ENCODE results near the gene QPCTL.
A peak's percentile ranks its signal among the peaks of the same experiment; 100 is the strongest.

Gene QPCTL

DNA sequence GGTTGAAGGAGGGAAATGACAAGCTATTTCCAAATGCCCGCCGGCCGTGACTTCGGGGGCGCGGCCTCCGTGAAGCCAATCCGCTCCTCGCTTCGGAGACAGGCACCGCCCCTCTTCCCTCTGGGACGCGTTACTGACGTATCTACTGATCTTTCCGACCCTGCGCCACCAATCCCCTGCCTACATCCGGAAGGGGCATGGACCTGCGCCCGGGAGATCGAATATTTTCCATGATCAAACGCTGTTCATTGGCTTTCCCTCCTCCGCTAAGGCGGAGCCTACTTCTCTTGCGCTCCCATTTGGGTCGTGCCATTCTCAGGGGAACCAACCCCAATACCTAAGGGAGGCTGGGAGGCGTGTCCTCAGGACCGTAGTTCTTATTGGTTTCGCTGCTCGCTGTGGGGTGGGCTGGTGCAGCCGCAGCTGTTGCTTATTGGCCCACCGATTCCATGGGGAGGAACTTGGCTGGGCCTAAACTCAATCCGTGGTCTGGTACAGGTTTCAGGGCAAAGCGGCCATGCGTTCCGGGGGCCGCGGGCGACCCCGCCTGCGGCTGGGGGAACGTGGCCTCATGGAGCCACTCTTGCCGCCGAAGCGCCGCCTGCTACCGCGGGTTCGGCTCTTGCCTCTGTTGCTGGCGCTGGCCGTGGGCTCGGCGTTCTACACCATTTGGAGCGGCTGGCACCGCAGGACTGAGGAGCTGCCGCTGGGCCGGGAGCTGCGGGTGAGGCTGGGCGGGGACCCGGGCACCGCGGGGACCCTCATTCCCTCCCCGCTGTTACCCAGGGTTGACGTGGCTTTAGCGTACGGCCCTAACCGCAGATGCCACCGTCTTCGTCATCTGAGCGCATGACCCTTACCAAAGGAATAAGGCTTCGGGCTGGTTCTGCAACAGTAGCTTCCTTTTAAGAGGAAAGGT is at the start of gene QPCTL:
Gene QPCTL, plus strand, starts transcription at position 480 of the 919 bp plus-strand sequence. Its CDS starts 38 bp downstream, at position 518.
- peak; percentile 97 for DNase-seq (ENCODE audit: low spot score)

GRCh38 chr19:45643024-45643926 is 49.2 kb upstream of the QPCTL start:
- DNase-seq (ENCODE audit: low spot score) = peak; percentile 88

DNA sequence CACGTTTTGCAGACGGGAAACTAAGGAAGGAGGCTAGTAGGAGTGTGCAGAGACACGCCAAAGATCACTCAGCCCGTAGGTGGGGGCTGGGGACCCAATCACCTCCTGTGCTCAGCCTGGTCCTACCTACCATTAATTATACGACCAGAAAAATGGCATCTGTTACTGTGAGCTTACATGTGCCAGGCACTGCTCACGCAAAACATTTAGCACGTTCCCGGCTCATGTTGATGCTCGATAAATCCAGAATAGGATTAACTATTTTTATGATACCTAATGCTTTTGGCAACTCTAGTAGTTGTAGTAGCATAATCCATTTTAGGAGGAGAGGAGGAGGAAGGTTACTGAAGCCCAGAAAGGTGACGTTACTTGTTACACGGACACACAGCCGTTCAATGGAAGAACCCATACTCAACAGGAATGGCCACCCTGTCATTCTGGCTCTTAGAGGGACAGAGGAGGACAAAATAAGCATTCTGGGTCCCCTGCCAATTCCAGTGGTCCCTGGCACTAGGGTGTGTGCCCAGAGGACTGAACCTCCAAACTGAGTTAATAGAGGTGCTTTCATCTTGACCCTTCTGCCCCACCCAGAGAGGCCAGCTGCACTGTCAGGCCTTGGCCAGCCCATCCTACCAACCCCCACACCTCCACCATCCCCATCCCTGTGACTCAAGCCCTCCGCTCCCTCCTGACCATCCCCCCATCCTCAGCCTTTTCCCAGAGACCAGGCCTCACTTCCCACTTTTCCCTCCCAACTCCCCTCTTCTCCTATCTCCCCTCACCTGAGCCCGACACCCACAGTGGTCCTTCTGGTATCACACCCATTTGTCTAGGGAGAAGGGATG is 48.3 kb upstream of the QPCTL start:
- no peak for DNase-seq (ENCODE audit: low spot score)

DNA sequence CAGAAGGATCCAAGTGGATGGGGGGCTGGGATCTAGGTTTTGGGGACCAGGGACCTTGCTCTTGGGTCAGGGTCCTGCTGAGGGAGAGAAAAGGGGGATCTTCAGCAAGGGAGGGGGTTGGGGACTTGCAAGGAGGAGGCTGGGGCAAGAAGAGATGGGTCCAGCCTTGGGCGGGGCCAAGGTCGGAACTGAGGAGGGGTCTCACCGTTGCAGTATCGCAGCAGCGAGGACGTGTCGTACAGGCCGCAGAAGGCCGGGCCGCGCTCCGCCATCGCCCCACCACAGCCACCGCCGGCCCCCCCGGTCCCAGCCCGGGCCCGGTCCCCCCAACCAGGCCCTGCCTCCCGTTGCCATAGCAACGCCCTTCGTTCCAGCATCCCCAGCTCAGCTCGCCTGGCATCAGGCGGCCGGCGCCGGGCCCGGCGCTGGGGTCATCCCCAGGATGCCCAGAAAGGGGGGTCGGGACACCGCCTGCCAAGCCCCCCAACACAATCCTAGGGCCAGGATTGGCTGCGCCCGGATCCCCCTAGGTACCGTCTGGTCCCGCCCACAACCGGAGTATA is 47.3 kb upstream of the QPCTL start:
- DNase-seq (ENCODE audit: low spot score) = no peak

DNA sequence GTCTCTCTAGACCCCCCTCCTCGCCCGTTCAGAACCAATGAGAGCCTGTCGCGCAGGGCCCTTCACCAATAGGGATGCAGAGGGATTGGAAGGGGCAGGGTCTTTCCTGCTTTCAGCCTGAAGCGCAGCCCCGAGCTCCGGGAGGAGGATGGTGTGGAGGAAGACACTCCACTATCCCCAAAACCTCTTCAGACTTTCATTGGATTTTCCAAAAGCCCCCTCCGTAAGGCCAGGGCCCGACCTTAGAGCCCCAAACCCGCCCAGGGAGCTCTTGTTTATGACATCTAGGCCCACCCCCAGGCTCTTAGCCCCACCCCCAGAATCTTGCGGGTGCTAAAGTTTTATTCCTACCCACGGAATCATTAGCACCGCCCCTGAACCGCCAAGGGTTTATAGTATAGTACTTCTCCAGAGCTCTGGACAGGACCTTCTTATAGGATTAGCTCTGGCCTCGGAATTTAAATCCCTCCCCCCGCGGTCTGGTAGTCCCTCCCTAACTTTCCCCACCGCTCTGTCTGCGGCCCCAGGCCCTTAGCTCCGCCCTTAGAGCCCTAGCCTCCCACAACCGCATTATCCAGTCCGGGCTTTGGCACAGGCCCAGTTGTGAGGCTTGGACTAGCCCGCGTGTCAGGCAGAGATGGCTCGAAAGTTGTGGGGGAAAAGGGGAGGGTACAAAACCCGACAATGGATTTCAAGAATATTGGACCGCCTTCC is 46.7 kb upstream of the QPCTL start:
- DNase-seq (ENCODE audit: low spot score) = peak; percentile 99

DNA sequence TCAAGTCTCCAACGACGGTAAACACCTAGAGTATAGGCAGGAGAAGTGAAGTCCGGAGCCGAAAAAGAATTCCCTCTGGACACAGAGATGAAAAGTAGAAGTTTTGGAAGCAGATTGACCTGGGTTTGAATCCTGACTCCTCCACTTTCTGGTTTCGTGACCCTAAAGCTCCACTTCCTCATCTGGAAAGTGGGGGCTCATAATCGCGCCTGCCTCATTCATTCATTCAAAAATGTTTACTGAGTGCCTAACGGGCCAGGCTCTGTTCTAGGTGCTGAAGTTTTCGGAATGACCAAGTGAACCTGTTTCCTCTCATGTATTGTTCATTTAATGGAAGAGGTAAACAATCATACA is 46.1 kb upstream of the QPCTL start:
- no peak for DNase-seq (ENCODE audit: low spot score)

- no peak for DNase-seq (ENCODE audit: low spot score)
Observed at GRCh38 chr19:45650722-45651121, 41.7 kb upstream of the QPCTL start.

GRCh38 chr19:45653634-45654033 is 38.8 kb upstream of the QPCTL start:
- no peak for DNase-seq (ENCODE audit: low spot score)

DNA sequence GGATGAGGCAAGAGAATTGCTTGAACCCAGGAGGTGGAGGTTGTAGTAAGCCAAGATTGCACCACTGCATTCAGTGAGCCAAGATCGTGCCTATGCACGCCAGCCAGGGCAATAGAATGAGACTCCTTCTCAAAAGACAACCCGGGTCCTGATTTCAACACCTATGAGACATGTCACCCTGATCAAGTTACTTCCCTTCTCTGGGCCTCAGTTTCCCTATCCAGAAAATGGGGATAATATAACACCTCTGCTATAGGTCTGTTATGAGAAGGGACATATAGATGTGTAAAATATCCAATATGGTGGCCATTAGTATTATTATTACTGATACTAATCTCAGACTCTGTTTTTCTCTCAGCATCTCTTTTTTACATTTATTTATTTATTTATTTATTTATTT is 37.4 kb upstream of the QPCTL start:
- DNase-seq (ENCODE audit: low spot score) = no peak

GRCh38 chr19:45657520-45658167 is 34.8 kb upstream of the QPCTL start:
- DNase-seq (ENCODE audit: low spot score) = no peak

DNA sequence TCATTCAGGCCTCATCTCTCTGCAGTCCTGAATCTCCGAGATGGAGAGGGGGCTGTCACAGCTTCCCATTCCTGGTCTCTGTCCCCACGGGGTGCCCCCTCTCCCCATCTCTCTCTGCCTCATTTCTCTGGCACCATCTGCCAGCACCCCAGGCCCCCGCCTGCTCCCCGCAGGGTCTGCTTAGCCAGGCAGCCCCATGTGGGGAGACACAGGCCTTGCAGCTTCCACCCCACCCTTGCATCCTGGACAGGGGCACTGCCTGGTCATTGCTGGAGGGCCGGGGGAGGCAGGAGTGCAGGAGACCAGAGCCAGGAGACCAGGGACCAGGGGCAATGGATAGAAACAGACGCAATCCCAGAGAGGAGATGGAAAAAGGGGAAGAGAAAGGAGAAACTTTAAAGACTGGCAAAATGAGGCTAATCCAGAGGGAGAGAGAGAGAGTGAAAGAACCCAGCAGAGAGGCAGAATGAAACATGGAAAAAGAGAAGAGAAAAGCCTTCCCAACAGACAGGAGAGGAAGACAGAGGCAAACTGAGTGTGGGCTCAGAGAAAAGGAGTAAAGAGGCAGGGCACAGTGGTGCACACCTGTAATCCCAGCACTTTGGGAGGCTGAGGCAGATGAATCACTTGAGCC is 33.3 kb upstream of the QPCTL start:
- DNase-seq (ENCODE audit: low spot score) = no peak

DNA sequence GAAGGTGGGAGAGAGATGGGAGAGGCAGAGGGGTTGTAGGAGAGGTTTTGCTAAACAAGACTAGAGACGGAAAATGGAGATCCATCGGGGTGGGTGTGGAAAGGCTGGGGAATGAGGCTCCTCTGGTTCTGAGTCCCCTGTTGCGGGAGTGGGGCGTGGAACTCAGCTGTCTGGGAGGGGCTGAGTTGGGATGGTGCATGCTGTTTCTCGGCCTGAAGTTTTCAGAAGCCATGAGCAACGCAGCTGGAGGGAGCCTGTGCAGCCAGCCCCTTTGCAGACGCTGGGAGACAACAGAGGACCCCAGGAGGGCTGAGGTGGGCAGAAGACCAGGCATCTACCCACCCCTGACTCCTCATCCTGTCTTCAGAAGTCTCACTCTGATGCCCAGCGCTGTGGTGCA is 31.8 kb upstream of the QPCTL start:
- no peak for DNase-seq (ENCODE audit: low spot score)

- no peak for DNase-seq (ENCODE audit: low spot score)
Observed at GRCh38 chr19:45663800-45664199, 28.7 kb upstream of the QPCTL start.

GRCh38 chr19:45664575-45664974 is 27.9 kb upstream of the QPCTL start:
- no peak for DNase-seq (ENCODE audit: low spot score)

DNA sequence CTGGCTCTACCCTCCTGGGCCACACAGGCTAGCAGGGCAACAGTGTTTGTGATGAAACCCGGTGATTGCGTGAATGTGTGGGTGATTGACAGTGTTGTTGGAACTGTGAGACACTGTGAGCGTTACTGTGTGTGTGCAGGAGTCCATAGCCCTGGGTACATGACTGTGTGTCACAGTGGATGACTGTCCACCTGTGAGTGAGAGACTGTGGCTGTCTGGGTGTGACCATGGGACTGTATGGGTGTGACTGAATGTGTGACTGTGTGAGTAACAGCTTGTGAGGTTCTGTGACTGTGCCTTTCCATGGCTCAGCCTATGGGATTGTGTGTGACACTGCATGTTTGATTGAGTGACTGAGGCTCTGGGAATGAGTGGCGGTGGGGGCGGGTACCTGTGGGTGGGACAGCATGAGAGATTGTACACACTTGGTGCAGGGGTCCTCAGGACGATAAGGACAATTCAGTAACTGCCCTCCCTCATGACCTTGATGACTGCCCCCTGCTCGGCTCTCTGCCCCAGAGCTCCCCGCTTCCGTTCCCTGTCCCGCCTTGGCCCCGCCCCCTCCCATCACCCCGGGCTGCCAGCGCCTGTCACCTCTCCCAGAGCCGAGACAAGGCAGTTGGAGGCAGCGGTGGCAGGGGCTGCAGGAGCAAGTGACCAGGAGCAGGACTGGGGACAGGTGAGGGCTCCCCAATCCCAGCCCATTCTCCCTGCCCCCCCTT is 24.7 kb upstream of the QPCTL start, which contains the start of gene GIPR:
Gene GIPR, plus strand, starts transcription at position 602 of the 722 bp plus-strand sequence. CDS start 1,300 bp downstream, outside the sequence.
- peak; percentile 45 for DNase-seq (ENCODE audit: low spot score)

GRCh38 chr19:45668342-45668871 is 24.1 kb upstream of the QPCTL start:
- DNase-seq (ENCODE audit: low spot score) = no peak

GRCh38 chr19:45670670-45671453 is 21.6 kb upstream of the QPCTL start:
- DNase-seq (ENCODE audit: low spot score) = peak; percentile 75

- no peak for DNase-seq (ENCODE audit: low spot score)
Observed at GRCh38 chr19:45674946-45675345, 17.5 kb upstream of the QPCTL start.

Measured in GM03348 (cell line).